CD4-positive, alpha-beta T cell treated with Interleukin-4 for 4 hours (primary cell): ENCODE data around the gene JAZF1.

Source experiments
- DNase-seq: peaks from one replicate; pipeline ENCODE4 v3.0.0-alpha.2; 2020

JAZF1 gene

GRCh38 chr7:28001896-28002295 is 178.7 kb downstream of the JAZF1 start:
- no peak for DNase-seq

DNA sequence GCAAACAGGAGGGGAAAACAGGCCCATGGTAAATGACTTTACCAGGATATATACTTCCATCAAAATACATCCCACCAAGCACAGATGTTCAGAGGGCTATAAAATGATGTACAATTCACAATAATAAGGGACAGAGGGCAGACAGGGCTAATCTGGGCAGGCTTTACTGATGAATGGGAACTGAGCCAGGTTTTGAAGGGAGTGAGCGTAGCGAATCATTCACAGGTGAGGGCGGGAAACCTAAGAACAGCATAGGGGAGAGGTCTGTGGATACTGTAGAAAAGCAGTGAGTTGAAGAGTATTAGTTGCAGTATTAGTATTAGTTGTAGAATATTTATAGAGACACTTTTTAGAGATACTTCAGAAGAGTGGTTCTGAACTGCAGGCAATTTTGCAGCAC is 180.8 kb downstream of the JAZF1 start:
- no peak for DNase-seq

- DNase-seq = no peak
Observed at GRCh38 chr7:27998382-27998781, 182.2 kb downstream of the JAZF1 start.

- DNase-seq = no peak
Observed at GRCh38 chr7:27997188-27997707, 183.3 kb downstream of the JAZF1 start.

DNA sequence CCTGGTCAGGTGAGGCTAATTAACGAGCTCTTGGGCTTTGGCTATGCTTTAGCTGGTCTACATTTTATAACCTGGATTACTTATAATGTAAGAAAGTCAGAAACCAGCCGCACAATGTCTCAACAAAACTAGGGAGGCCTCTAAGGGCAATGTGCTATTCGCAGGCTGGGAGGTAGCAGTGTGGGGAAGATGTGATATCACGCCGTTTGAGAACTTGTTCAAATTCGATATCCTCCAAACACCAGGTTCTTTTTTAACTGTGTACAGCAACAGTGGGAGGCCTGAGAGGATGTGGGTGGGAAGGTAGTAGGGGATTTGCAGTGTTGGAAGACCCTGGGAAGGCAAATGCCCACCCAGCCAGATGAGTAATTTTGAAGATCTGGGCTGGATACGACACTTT is 184.5 kb downstream of the JAZF1 start:
- DNase-seq = no peak

DNA sequence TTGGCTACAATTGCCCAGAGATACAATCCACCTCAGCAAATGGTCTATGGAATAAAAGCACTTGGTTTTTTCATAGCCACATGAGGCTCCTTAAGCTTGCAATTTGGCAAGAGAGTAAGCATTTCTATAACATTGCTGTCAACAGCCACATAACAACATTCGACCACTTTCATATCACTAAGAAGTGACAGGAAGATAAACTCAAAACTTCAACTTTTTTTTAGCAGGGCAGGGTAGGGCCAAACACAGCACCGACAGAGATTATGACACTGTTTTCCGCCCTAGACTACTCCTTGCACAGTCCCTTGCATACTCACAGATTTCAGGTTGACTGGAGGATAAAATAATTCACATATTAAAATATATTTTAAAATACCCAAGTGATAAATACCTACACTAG is 185.4 kb downstream of the JAZF1 start:
- DNase-seq = no peak

DNA sequence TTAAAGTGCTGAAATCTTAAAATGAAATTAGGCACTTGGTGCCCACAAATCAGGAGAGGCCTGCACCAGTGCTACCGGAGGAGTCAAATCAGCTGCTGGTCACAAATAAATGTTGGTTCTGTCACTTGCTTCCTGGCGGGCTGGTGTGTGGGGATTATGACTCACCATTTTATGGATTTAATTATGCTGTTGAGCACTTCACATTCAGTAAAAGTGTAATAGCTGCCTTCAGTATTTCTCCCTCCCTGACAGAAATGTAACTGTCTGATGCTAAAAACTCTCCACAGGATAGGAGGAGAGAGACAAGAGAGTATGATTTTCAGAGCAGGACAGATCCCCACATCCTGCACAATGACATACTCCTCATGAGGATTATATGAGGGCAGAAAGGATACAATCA is 186.0 kb downstream of the JAZF1 start:
- no peak for DNase-seq

DNA sequence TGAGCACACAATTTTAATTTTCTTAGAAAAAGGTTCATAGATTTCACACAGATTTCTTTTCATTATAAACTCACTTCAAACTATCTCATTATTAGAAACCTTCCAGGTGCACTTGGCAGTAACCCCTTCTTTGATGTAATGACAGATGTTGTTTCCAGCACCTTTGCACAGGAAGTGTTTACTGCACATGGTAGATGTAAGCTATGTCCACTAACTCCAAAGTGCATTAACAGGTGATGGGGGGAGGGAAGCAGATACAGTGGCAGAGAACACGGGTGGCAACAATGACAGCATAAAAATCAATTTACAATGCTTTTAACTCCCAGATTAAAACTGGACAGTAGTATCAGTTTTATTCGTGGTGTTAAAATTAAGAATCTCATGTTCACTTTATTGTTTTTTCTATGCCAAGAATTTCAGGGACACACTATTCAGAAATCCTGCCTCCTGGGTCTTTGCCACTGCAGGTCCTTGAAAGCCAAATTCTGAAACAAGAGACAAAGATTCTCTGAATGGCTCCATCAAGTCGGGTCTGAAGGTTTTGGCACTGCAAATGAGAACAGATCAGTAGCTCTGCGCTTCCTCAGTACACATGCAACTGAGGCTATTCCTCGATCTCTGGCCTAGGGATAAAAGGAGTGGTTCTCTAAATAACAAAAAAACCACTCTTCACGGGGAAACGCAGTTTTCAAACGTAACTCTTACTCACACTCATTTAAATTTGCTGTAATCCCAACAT is 187.7 kb downstream of the JAZF1 start:
- DNase-seq = no peak

DNA sequence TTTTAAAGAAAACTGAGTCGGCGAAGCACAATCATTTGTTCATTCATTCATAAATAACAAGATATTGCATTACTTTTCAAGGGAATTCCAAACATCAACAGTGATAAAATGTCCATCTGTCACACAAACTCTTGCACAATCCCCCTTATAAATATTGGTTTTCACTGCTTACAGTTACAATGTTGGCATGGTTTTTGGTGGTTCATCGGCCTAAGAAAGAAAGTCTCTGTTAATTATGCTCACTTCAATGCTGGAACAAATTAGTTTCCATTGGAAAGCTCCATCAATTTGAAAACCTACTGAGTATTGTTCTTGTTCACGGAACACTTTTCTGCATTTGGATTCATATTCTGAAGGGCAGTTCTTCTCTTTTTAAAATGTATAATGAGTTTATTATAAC is 188.5 kb downstream of the JAZF1 start:
- no peak for DNase-seq

DNA sequence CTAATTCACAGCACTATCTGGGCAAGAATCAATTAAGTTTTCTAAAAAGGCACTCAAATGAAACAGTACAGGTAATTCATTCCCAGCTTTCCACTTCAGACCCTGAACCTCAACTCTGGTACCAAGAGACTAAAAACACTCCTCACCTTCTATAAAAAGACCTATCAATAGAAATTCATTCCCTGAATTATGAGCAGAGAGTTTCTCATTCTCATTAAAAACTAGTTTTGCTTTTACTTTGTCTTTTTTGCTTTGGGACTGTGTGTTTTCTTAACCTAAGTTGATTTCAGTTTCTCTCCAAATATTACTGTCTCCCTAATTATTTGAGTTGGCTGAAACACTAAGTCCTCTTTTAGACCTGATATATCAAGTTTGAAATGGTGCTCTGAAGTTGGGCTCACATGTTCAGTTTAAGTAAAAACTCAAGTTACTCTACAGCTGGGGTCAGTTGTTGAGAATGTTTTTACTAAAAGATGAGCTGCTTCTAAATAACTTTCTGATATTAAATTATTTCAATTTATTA is 189.5 kb downstream of the JAZF1 start:
- no peak for DNase-seq

DNA sequence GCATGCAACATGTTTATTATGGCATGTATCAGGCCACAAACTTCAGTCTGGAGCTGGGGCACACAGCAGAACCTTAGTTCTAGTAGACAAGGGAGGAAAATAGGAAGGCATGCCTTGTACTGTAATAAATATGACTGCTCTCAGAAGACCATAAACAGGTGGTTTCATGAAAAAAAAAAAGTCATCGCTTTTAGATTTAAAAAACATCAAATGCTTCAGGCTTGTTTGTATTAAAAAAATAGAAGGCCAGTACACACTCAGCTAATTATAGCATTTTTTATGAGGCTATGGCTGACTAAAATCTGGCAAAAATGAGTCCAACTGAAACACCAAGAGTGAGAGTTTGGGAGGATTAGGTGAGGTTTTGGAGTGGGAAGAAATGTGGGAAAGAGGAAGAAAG is 204.1 kb downstream of the JAZF1 start:
- DNase-seq = no peak

- no peak for DNase-seq
Observed at GRCh38 chr7:27973625-27974024, 207.0 kb downstream of the JAZF1 start.

DNA sequence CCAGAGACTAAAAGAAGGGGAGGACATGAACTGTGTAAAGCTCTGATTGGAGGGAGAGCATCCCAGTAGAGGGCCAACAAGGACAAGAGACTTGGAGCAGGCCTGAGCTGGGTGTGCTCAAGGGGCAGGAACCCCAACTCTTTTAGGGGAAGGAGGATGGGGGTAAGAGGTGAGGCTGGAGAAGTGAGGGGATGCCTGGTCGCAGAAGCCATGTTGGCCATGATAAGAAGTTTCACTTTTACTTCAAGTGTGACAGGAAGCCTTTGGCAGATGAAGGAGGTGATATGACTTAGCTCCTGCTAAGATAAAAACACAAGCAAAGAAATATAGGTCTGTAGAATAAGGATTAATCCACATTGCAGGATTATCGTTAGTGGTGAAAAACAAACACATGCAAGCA is 208.3 kb downstream of the JAZF1 start:
- DNase-seq = peak; percentile 42

GRCh38 chr7:27971171-27971812 is 209.3 kb downstream of the JAZF1 start:
- DNase-seq = no peak

DNA sequence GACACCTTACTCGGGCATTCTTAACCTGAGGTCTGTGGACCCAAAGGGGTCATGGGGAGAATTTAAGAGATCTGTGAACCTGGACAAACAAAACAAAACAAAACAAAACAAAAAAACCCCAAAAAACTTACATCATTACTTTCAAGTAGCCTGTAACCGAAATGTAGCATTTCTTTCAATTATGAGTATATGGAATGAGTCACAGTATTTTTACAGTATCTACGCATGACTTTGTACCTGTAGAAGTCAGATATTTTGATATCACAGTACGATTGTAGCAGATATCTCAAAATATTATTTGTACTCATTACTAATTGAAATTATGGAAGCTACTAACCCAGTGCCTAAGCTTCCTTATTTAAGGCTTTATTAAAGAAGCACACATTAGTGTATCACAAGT is 210.2 kb downstream of the JAZF1 start:
- no peak for DNase-seq

DNA sequence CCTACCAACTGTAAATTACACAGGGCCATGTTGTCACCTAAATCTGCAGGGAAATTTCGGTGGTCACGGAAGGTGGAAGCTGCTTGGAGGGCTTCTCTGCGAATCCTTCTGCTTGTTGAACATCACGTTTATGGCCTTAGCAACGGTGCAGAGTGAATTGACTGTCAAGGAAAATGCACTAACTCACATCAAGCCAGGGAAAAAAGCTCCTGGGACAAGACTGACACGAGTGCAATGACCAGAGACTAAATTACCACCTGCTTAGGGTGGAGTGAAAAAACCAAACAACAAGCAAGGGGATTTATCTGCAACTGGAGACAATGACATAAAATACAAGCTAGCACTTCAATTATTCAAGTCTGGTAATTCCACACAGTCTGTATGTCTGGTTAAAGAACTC is 211.2 kb downstream of the JAZF1 start:
- no peak for DNase-seq

GRCh38 chr7:27967639-27968038 is 213.0 kb downstream of the JAZF1 start:
- no peak for DNase-seq

- DNase-seq = no peak
Observed at GRCh38 chr7:27966219-27966780, 214.3 kb downstream of the JAZF1 start.

DNA sequence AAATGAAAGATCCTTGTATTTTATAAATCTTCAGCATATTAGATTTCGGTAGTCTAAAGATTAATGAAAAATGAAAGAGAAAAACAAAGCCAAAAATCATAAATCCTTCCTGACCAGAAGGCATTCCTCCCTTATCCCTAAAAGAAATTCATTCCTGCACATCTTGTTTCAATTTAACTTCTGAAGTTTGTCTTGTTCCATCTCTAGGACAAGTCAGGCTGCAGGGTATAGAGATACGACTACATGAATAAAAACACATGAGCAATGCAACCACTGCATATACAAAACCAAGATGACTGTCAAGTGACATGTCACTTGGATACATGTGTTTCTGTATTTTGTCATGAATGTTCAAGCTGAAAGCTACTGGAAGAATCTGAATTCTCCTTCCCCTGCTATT is 214.9 kb downstream of the JAZF1 start:
- no peak for DNase-seq

GRCh38 chr7:27964820-27965219 is 215.8 kb downstream of the JAZF1 start:
- DNase-seq = no peak

DNA sequence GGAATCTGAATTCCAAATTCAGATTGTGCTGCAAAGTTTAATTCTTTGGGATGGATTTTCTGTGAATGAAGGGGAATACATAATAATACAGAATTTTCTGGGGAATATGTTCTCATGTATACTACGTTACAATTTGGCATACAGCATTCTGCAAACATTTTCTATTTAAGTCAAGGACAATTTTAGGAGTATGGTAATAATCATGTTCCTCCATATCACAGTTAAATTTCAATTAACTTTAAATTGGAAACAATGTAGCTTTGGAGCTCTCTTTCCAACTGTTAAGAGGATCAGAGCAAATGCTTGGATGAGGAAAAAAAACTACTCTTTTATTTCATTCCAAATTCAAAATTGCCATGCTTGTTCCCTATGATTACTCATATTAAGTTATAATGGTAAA is 217.5 kb downstream of the JAZF1 start:
- no peak for DNase-seq

GRCh38 chr7:27962273-27962672 is 218.3 kb downstream of the JAZF1 start:
- DNase-seq = no peak

GRCh38 chr7:27961255-27961654 is 219.3 kb downstream of the JAZF1 start:
- DNase-seq = no peak

DNA sequence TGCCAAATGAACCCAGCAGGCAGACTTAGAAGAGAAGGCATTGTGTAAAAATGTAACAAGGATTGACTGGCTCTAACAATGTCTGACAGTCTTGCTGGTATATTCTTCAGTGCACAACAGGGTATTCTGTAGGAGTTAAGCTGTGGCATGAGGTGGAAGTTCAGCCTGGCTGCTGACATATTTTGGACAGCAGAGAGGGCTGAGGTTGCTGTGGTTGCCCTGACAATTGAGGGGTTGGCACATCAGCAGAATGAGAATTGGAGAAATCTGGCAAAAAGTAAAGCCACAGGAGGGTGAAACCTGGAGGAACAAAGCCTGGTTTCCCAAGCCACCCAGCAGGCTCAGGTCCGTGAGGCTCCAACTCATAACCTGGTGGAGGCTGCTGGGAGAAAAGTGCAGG is 220.2 kb downstream of the JAZF1 start:
- DNase-seq = no peak
